Measurements from ENCODE around the gene RHPN2. TPM values are rescaled to one million over a fixed set of nuclear protein-coding genes. Genes with fewer than 3 reads are reported as not detected.

RHPN2 gene
- total and polyA plus RNA-seq, 2 of the 8 experiments (the other 6 are each of a cell fraction or from before 2014, with no cell fraction given), result 22.8 to 31.1 TPM

DNA sequence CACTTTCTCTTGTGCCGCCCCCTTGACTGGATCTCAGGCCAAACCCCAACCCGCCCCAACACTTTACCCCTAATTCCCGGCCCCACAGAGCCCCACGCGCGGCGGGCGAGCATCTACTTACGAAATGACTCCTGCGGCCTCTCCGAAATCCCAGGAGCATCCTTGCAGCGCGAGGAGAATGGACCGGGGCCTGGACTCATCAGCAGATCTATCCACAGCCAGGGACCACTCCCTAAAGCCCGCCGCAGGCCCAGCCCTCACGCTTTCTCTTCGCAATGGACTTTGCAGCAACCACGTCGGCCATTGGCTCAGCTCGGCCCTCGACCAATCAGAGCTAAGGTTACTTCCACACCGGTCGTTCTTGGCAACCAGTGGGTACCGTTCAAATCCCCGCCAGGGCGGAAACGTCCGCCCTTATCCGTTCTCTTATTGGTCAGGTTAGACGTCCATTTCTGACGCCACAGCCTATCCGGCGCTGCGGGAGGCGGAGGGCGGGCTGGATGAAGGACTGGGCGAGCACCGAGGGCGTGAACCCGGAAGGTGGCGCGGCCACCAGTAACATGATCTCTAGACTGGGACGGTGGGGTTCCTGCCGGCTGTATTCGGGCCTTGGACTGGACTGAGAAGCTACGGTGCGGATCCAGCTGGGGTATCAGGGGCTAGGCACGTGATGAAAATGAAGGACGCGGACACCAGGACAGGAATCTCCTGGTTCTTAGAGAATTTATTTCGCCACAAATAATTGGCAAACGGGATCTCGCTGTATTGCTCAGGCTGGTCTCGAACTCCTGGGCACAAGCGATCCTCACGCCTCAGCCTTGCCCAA lies 92.8 kb downstream of the RHPN2 start, which contains the start of the genes CEP89 and FAAP24 (continued):
- TF ChIP-seq, protein P1, sequence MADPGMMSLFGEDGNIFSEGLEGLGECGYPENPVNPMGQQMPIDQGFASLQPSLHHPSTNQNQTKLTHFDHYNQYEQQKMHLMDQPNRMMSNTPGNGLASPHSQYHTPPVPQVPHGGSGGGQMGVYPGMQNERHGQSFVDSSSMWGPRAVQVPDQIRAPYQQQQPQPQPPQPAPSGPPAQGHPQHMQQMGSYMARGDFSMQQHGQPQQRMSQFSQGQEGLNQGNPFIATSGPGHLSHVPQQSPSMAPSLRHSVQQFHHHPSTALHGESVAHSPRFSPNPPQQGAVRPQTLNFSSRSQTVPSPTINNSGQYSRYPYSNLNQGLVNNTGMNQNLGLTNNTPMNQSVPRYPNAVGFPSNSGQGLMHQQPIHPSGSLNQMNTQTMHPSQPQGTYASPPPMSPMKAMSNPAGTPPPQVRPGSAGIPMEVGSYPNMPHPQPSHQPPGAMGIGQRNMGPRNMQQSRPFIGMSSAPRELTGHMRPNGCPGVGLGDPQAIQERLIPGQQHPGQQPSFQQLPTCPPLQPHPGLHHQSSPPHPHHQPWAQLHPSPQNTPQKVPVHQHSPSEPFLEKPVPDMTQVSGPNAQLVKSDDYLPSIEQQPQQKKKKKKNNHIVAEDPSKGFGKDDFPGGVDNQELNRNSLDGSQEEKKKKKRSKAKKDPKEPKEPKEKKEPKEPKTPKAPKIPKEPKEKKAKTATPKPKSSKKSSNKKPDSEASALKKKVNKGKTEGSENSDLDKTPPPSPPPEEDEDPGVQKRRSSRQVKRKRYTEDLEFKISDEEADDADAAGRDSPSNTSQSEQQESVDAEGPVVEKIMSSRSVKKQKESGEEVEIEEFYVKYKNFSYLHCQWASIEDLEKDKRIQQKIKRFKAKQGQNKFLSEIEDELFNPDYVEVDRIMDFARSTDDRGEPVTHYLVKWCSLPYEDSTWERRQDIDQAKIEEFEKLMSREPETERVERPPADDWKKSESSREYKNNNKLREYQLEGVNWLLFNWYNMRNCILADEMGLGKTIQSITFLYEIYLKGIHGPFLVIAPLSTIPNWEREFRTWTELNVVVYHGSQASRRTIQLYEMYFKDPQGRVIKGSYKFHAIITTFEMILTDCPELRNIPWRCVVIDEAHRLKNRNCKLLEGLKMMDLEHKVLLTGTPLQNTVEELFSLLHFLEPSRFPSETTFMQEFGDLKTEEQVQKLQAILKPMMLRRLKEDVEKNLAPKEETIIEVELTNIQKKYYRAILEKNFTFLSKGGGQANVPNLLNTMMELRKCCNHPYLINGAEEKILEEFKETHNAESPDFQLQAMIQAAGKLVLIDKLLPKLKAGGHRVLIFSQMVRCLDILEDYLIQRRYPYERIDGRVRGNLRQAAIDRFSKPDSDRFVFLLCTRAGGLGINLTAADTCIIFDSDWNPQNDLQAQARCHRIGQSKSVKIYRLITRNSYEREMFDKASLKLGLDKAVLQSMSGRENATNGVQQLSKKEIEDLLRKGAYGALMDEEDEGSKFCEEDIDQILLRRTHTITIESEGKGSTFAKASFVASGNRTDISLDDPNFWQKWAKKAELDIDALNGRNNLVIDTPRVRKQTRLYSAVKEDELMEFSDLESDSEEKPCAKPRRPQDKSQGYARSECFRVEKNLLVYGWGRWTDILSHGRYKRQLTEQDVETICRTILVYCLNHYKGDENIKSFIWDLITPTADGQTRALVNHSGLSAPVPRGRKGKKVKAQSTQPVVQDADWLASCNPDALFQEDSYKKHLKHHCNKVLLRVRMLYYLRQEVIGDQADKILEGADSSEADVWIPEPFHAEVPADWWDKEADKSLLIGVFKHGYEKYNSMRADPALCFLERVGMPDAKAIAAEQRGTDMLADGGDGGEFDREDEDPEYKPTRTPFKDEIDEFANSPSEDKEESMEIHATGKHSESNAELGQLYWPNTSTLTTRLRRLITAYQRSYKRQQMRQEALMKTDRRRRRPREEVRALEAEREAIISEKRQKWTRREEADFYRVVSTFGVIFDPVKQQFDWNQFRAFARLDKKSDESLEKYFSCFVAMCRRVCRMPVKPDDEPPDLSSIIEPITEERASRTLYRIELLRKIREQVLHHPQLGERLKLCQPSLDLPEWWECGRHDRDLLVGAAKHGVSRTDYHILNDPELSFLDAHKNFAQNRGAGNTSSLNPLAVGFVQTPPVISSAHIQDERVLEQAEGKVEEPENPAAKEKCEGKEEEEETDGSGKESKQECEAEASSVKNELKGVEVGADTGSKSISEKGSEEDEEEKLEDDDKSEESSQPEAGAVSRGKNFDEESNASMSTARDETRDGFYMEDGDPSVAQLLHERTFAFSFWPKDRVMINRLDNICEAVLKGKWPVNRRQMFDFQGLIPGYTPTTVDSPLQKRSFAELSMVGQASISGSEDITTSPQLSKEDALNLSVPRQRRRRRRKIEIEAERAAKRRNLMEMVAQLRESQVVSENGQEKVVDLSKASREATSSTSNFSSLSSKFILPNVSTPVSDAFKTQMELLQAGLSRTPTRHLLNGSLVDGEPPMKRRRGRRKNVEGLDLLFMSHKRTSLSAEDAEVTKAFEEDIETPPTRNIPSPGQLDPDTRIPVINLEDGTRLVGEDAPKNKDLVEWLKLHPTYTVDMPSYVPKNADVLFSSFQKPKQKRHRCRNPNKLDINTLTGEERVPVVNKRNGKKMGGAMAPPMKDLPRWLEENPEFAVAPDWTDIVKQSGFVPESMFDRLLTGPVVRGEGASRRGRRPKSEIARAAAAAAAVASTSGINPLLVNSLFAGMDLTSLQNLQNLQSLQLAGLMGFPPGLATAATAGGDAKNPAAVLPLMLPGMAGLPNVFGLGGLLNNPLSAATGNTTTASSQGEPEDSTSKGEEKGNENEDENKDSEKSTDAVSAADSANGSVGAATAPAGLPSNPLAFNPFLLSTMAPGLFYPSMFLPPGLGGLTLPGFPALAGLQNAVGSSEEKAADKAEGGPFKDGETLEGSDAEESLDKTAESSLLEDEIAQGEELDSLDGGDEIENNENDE (IDR thresholded peaks at IDR 0.05; ENCODE audit: insufficient replicate concordance, low read length), result no peak
- TF ChIP-seq SIX5 (IDR thresholded peaks at IDR 0.05; ENCODE audit: low read depth, low read length) (0 out of 2 replicates have a peak, but pooled peaks have one; percentile 1), BCL11A (IDR thresholded peaks at IDR 0.05; ENCODE audit: low read depth in 2 of 2, low read length in 2 of 2) (no peak), MAFK (IDR thresholded peaks at IDR 0.05; ENCODE audit: low read depth, low read length) (no peak), CREB1 (IDR thresholded peaks at IDR 0.05) (peak; percentile 70), YY1 (IDR thresholded peaks at IDR 0.05; ENCODE audit: low read depth, low read length) (no peak), KDM5A (IDR thresholded peaks at IDR 0.05; ENCODE audit: low read length) (0 out of 2 replicates have a peak, but pooled peaks have one; percentile 56), TCF12 (IDR thresholded peaks at IDR 0.05; ENCODE audit: low read depth, low read length) (no peak)
